Measurements from ENCODE around the gene HPD.

GRCh38 chr12:121803861-121804416 lies 54.7 kb downstream of the HPD start, which contains the start of gene SETD1B:
- TF ChIP-seq, protein P1, sequence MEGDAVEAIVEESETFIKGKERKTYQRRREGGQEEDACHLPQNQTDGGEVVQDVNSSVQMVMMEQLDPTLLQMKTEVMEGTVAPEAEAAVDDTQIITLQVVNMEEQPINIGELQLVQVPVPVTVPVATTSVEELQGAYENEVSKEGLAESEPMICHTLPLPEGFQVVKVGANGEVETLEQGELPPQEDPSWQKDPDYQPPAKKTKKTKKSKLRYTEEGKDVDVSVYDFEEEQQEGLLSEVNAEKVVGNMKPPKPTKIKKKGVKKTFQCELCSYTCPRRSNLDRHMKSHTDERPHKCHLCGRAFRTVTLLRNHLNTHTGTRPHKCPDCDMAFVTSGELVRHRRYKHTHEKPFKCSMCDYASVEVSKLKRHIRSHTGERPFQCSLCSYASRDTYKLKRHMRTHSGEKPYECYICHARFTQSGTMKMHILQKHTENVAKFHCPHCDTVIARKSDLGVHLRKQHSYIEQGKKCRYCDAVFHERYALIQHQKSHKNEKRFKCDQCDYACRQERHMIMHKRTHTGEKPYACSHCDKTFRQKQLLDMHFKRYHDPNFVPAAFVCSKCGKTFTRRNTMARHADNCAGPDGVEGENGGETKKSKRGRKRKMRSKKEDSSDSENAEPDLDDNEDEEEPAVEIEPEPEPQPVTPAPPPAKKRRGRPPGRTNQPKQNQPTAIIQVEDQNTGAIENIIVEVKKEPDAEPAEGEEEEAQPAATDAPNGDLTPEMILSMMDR (IDR thresholded peaks at IDR 0.05) = peak in 2 of 7 experiments; percentile 6 to 8
- TF ChIP-seq POLR2A (IDR thresholded peaks at IDR 0.05) = no peak

All from body of pancreas (tissue), 4 donors.